22Rv1 (cell line): ENCODE results near the gene KCNQ1.

Source experiments
- H3K27ac ChIP-seq: fragments of 450-650 bp; 2 replicates; pipeline ENCODE4 v1.5.1; 2017
- ZFX ChIP-seq: fragments of 450-650 bp; IDR thresholded peaks from 2 replicates; pipeline ENCODE4 v1.6.1; 2017; ENCODE audit warnings: antibody characterized with exemption, borderline replicate concordance
- TF ChIP-seq, protein P1 (sequence below): fragments of 450-650 bp; IDR thresholded peaks from 2 replicates; pipeline ENCODE4 v1.5.1; 2017; ENCODE audit warnings: mild to moderate bottlenecking

KCNQ1 gene, protein sequence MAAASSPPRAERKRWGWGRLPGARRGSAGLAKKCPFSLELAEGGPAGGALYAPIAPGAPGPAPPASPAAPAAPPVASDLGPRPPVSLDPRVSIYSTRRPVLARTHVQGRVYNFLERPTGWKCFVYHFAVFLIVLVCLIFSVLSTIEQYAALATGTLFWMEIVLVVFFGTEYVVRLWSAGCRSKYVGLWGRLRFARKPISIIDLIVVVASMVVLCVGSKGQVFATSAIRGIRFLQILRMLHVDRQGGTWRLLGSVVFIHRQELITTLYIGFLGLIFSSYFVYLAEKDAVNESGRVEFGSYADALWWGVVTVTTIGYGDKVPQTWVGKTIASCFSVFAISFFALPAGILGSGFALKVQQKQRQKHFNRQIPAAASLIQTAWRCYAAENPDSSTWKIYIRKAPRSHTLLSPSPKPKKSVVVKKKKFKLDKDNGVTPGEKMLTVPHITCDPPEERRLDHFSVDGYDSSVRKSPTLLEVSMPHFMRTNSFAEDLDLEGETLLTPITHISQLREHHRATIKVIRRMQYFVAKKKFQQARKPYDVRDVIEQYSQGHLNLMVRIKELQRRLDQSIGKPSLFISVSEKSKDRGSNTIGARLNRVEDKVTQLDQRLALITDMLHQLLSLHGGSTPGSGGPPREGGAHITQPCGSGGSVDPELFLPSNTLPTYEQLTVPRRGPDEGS

DNA sequence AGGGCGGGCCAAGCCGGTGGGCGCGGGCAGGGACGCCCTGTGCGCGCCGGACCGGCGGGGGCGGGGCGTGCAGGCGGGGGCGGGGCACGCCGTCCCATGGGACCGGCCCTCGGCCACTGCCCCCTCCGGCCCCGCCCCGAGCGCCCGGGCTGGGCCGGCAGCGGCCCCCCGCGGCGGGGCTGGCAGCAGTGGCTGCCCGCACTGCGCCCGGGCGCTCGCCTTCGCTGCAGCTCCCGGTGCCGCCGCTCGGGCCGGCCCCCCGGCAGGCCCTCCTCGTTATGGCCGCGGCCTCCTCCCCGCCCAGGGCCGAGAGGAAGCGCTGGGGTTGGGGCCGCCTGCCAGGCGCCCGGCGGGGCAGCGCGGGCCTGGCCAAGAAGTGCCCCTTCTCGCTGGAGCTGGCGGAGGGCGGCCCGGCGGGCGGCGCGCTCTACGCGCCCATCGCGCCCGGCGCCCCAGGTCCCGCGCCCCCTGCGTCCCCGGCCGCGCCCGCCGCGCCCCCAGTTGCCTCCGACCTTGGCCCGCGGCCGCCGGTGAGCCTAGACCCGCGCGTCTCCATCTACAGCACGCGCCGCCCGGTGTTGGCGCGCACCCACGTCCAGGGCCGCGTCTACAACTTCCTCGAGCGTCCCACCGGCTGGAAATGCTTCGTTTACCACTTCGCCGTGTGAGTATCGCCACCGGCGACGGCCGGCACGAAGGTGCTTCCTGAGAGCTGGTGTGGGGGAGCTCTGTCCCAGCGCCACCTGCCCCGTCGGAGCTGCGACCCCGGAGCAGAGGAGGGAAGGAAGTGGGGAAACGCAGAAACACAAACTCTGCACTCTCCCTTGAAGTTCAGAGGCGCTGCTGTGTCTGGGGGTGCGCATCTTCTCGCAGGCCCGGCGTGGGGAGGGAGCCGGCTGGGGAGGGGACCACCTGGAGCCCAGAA is at the start of gene KCNQ1:
Gene KCNQ1 (plus strand): TSS at position 188 of the 925 bp plus-strand sequence. CDS start 91 bp downstream, at position 279.
- TF ChIP-seq, protein P1, sequence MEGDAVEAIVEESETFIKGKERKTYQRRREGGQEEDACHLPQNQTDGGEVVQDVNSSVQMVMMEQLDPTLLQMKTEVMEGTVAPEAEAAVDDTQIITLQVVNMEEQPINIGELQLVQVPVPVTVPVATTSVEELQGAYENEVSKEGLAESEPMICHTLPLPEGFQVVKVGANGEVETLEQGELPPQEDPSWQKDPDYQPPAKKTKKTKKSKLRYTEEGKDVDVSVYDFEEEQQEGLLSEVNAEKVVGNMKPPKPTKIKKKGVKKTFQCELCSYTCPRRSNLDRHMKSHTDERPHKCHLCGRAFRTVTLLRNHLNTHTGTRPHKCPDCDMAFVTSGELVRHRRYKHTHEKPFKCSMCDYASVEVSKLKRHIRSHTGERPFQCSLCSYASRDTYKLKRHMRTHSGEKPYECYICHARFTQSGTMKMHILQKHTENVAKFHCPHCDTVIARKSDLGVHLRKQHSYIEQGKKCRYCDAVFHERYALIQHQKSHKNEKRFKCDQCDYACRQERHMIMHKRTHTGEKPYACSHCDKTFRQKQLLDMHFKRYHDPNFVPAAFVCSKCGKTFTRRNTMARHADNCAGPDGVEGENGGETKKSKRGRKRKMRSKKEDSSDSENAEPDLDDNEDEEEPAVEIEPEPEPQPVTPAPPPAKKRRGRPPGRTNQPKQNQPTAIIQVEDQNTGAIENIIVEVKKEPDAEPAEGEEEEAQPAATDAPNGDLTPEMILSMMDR = peak; percentile 37
- no peak for TF ChIP-seq ZFX
- H3K27ac ChIP-seq = no peak within 1 kb of the TSS

DNA sequence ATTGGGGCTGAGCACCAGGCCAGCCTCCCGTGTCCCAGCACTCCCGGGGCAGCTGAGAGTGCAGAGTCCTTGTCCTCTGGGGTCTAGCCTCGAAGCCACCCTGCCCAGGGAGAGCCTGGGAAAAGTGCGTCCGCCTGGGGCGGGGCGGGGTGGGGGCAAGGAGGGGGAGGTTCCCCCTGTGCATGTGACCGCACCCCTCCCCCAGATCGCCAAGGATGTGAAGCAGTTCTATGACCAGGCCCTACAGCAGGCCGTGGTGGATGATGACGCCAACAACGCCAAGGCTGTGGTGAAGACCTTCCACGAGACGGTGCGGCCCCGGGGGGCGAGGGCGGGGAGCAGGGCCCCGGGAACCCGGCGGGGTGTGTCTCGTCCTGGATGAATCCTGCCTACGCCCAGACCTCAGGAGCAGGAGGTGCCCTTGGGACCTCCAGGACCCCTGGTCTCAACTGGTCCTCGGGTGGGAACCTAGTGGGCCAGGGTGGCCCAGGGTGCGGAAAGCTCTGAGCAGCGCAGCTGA is 49.5 kb upstream of the KCNQ1 start:
- TF ChIP-seq, protein P1 = no peak
- no peak for TF ChIP-seq ZFX
- no peak overlapping the region for H3K27ac ChIP-seq

DNA sequence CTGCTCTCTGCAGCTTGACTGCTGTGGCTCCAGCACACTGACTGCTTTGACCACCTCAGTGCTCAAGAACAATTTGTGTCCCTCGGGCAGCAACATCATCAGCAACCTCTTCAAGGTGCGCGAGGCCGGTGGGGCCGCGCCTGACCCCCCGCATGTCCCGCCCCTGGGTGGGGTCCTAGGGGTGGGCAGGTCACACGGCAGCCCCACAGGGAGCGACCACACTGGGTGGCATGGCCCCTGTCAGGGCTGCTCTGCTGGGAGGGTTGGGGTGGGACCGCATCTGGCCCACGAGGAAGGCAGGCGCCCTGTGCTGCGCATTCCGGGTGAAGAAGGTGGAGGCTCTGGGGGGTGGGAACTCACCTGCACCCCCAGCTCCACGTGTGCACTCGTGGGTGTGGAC is 49.0 kb upstream of the KCNQ1 start:
- no peak for TF ChIP-seq ZFX
- TF ChIP-seq, protein P1 = no peak
- H3K27ac ChIP-seq = no peak overlapping the region

DNA sequence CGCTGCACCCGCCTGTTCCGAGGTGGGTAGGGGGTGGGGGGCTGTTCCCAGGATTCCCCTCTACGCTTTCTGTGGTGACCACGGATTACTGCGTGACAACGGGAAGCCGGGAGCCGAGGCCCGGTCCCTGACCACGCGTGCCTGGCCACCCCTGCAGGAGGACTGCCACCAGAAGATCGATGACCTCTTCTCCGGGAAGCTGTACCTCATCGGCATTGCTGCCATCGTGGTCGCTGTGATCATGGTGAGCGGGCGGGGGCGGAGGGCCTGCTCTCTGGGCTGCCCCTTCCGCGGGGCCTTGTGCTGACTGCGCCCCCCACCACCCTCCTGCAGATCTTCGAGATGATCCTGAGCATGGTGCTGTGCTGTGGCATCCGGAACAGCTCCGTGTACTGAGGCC is 48.3 kb upstream of the KCNQ1 start:
- H3K27ac ChIP-seq = no peak overlapping the region

DNA sequence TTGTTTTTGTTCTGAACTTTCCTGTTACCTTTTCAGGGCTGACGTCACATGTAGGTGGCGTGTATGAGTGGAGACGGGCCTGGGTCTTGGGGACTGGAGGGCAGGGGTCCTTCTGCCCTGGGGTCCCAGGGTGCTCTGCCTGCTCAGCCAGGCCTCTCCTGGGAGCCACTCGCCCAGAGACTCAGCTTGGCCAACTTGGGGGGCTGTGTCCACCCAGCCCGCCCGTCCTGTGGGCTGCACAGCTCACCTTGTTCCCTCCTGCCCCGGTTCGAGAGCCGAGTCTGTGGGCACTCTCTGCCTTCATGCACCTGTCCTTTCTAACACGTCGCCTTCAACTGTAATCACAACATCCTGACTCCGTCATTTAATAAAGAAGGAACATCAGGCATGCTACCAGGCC is 47.8 kb upstream of the KCNQ1 start:
- H3K27ac ChIP-seq = no peak overlapping the region

More for the DNA sequence above, 48.3 kb upstream of the KCNQ1 start:
- TF ChIP-seq, protein P1 = no peak
- TF ChIP-seq ZFX = no peak

DNA sequence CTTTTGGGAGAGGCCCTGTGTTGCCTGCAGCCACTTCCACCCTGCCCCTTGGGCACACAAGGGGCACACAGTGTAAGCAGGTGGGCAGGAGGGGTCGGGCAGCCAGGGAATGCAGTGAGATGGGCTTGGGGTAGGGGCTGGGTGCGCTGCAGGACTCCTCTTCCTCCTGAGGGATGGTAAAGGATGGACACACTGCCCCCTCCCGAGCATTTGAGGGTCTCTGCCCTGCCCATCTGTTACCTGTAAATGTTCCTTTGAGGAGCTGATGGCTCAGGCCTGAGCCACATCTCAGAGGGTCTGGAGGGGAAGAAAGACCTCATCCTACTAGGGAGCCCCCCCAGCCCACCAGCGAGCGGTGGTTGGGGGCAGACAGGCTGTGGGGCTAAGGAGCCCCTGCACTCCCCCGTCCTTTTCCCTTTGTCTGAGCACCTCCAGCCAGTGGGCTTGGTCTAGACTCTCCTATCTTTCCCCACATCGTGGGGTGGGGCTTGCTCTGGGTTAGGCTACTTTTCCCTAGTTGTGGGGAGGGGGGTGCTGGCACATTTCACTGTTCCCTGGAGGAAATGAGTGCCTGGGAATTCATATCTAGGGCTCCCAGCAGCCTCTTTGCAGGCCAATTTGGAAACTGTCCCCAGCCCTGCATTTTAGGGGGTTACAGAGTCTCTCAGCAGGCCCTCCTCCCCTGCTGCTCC is 46.0 kb upstream of the KCNQ1 start:
- no peak for TF ChIP-seq ZFX
- TF ChIP-seq, protein P1 = no peak
- peak overlapping the region; percentile 86 for H3K27ac ChIP-seq

More for the DNA sequence above, 47.8 kb upstream of the KCNQ1 start:
- TF ChIP-seq, protein P1 = no peak
- no peak for TF ChIP-seq ZFX
